ENCODE results near the gene CIB4.

- TF ChIP-seq, protein P1, sequence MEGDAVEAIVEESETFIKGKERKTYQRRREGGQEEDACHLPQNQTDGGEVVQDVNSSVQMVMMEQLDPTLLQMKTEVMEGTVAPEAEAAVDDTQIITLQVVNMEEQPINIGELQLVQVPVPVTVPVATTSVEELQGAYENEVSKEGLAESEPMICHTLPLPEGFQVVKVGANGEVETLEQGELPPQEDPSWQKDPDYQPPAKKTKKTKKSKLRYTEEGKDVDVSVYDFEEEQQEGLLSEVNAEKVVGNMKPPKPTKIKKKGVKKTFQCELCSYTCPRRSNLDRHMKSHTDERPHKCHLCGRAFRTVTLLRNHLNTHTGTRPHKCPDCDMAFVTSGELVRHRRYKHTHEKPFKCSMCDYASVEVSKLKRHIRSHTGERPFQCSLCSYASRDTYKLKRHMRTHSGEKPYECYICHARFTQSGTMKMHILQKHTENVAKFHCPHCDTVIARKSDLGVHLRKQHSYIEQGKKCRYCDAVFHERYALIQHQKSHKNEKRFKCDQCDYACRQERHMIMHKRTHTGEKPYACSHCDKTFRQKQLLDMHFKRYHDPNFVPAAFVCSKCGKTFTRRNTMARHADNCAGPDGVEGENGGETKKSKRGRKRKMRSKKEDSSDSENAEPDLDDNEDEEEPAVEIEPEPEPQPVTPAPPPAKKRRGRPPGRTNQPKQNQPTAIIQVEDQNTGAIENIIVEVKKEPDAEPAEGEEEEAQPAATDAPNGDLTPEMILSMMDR (IDR thresholded peaks at IDR 0.05) = no peak
- TF ChIP-seq POLR2A (IDR thresholded peaks at IDR 0.05) (no peak), EP300 (IDR thresholded peaks at IDR 0.05) (no peak)
Measured at GRCh38 chr2:26587994-26588393, 53.2 kb downstream of the CIB4 start.

All from ovary (tissue), 3 donors.